Measurements from ENCODE around the gene CLMN.

CLMN gene

DNA sequence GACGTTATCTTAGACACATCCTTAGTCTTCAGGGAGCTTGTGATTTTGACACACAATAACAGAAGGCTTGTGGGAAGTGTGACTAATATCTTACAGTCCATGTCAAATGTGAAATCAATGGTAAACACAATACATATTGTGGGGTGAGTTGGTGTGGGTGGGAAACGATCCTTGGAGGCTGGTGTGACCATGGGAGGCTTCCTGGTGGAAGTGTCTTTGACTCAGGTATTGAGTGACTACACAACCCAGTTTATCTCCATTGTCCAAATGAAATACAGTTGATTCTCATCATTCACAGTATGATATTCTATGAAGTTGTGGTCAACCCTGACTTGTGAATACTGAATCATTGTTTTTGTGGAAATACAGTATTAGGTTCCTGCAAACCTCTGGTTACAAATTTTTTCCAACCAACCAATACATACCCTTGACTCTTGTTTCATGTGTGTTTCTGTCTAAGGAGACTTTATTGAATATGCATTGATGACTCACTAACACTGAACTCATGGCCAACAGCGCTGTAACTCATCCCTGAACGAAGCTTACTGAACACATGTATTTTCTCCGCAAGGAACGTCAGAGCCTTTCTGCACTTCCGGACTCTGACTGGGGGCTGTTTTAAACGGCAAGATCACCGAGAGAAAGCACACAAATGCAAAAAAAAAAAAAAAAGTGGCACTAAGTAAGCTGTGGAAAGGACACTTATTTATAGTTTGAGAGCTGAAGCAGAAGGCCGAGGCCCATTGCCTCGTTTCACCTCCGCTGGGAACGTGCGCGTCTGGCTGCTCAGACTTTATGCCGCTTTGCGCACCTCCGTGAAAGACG, 59.0 kb downstream of the CLMN start:
- DNase-seq (ENCODE audit: low read depth), result no peak

DNA sequence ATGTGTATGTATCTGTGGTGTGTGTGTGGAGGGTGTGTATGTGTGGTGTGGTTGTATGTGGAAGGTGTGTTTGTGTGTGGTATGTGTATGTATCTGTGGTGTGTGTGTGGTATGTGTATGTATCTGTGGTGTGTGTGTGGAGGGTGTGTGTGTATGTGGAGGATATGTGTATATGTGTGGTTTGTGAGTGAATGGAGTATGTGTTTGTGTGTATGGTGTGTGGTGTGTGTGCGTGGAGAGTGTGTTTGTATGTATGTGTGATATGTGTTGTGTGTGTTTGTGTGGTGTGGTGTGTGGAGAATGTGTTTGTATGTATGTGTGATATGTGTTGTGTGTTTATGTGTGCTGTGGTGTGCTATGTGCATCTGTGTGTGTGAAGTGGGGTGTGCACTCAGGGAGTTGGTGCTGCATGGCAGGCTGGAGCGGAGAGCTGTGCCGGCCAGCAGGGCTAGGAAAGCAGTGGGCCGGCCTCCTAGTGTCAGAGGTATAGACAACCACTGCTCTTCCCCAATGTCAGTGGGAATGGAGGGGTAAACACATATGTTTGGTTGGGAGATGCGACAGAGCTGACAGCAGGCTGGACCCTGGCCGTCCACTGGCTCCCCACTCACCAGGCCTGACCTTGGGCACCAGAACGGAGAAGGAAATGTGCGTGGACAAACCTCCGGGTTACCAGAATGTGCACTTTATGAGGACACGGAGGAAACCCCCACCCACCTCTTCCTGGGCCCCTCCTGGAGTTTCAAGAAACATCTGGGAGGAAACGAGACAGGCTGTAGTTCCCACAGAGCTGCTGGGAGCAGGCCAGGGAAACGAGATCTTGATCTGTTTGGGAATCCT, 60.7 kb downstream of the CLMN start:
- DNase-seq (ENCODE audit: low read depth), result no peak

GRCh38 chr14:95258156-95258555, 61.6 kb downstream of the CLMN start:
- DNase-seq (ENCODE audit: low read depth), result no peak

- no peak for DNase-seq (ENCODE audit: low read depth)
Measured at GRCh38 chr14:95257521-95257920, 62.2 kb downstream of the CLMN start.

DNA sequence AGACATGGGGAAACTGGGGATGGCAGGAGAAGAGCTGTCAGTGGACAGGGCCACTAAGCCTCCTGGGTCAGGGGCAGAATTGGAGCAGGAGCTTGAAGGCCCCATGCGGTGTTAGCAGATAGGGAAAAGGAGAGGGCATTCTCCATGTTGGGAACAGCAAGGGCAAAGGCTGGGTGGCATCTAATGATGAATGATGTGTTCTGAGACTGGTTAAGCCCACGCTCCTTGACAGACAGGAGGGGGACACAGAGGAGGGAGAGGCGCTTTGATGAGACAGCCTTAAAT, 63.0 kb downstream of the CLMN start:
- DNase-seq (ENCODE audit: low read depth), result no peak

DNA sequence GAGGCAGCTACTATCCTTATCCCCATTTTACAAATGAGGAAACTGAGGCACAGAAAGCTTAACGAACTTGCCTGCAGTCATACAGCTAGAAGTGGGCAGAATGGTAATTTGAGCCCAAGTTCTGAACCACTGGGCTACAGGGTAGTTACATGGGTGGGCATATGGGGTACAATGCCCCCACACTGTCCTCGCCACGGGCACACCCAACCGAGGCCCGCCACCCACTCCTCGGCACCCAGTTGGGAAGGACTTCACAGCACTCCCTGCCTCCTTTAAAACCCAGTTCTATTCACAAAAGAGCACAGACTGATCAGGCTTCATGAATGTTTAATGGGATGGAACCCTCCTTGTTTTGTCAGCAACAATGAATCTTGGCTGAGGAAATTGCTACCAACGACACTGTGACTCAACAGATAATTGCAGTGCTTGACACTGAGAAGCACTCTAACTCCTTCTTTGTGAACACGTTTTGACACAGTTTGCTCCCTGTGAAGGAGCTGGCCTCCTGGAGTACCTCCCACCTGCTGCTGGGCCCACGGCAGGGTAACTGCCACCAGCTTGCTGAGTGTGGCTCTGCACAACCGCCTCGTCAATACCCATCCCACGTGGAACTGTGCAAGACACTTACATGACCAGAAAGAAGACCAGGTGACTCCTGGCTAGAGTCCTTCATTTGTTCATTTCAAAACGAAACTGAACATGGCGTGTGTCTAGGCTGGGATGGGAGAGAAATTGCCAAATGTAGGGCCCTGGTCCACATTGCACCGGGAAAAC, 63.5 kb downstream of the CLMN start:
- no peak for DNase-seq (ENCODE audit: low read depth)

DNA sequence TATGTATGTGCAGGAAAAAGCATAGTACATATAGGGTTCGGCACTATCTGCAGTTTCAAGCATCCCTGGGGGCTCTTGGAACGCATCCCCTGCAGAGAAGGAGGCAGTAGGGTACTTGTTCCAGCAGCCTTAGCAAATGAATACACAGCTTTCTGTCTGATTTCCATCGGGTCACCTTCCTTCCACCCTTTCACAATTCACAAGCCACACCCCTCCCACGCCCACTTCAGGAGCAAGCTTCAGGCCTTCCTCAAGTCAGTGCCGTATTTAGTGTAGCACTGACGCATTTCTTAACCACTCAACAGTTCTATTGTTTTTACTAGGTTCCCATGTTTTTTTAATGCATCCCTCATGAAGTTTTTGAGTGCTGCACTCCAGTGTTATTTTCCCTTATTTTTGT, 64.2 kb downstream of the CLMN start:
- DNase-seq (ENCODE audit: low read depth), result peak; percentile 9

- DNase-seq (ENCODE audit: low read depth), result no peak
Measured at GRCh38 chr14:95255013-95255412, 64.7 kb downstream of the CLMN start.

DNA sequence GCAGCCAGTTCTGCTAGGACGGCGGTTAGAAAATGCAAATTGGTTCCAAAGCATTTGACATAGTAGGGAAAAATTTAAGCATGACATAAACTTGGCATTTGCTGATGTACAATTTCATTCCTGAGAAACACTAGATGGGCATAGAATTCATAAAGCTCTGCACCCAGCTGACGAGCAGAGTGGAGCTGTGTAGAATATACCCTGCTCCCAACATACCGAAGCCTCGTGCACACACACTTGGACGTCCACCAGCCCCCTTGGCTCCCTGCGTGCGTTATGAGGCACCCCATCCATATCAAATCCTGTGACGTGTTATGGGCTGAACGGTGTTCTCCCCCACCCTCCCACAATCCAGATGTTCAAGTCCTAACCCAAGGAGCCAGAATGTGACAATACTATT, 65.4 kb downstream of the CLMN start:
- DNase-seq (ENCODE audit: low read depth), result no peak

DNA sequence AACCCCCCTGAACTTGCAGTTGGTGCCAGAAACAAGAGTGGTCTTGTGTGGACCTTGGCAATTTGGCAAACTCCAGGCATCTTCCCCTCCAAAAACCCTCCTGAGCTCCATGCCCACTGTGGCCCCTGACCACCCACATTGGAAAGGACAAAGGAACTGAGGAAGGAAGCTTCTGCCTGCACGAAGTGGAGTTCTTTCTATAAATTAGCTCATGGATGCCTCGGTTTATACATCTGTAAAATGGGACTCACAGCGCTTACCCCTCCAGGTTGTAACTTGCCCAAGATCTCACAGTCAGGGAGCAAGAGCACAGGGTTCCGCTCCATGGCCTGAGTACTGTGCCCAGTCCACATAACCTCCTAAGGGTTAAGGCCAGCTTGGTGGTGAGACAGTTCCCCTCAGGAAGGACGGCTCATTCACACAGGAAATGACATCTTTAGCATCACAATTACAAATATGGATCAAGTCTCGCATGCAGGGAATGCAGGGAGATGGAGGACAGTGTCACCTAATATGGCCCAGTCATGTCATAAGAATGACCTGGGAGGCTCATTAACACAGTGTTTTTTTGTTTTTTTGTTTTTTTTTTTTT, 66.6 kb downstream of the CLMN start:
- no peak for DNase-seq (ENCODE audit: low read depth)

- DNase-seq (ENCODE audit: low read depth), result no peak
Measured at GRCh38 chr14:95252219-95252618, 67.5 kb downstream of the CLMN start.

- no peak for DNase-seq (ENCODE audit: low read depth)
Measured at GRCh38 chr14:95250936-95251335, 68.8 kb downstream of the CLMN start.

DNA sequence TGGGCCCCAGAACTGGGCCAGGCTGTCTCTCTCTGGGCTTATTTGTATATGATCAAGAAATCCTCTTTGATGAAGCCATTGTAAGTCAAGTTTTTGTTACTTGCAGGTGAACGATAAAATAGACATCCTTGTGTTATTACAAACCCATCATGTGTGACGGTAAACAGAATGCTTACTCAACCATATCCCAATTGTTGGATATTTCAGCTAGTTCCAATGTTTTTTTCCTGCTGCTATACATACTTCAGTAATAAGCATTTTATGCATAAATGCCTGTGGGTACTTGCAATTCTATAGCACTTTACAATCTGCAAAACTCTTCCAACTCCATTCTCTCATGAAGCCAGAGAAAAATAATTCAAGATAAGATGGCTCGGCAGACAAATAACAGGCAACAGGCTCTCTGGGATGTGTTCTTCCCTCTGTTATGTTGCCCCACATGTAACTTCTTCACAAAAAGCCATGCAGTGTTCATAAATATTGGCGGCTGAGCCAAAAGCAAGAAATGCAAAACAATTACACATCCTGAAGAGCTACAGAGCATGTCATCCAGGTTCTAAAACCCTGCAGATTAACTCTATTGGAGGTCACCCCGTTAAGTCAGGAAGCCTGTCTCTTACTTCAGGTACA, 69.5 kb downstream of the CLMN start:
- no peak for DNase-seq (ENCODE audit: low read depth)

DNA sequence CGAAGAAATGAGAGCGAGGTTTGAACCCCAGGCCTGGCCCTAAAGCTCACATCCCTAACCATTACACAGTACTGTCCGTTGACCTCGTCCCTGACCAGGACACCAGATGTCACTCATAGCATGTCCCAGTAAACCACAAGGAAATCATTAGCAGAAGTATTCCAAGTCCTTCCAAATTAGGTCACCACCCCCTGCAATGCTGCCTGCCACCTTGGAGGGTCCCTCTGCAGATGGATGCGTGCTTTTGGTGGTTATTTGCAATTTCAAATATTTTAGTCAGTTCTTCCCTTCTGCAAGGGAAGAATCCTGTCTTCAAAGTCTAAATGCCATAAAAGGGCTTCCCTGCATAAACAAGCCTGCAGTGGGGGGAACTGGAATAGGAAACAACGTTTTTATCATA, 71.3 kb downstream of the CLMN start:
- DNase-seq (ENCODE audit: low read depth), result no peak

DNA sequence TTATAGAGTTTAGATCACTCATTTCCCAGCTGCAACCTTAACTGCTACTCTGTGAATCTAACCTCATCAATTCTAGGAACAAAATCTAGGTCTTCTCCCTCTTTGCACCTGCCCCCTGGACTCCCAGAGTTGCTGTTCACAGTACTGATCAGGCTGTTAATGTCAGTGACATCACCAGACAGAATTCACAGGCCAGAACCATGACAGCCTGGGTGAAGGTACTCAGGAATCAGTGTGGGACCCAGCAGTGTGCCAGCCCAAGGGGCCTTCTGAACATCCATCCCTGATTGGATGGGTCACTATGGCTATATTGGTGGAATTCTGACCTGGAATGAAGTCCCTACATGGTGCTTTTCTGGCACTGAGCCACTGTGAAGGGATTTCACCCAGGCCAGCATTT, 72.8 kb downstream of the CLMN start:
- DNase-seq (ENCODE audit: low read depth), result no peak

- no peak for DNase-seq (ENCODE audit: low read depth)
Measured at GRCh38 chr14:95245334-95245733, 74.4 kb downstream of the CLMN start.

DNA sequence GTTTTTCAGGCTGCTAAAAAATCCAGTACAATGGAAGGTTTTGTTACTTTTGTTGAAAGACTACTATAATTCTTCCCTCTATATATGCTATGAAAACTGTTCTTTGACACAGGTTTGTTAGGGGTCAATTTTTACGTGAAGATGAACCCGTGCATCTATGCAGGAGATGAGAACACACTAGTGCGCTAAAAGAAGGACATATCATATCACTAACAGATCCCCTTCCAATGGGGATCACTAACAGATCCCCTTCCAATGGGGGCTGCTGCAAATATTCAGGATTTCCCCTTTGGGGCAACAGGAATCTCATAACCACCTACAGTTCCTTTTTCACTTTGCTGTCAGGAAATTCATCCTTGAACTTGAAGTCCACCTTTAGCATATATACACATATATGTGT, 75.1 kb downstream of the CLMN start:
- DNase-seq (ENCODE audit: low read depth), result no peak

- DNase-seq (ENCODE audit: low read depth), result no peak
Measured at GRCh38 chr14:95242870-95243269, 76.8 kb downstream of the CLMN start.

GRCh38 chr14:95240859-95241813, 78.6 kb downstream of the CLMN start:
- DNase-seq (ENCODE audit: low read depth), result no peak

DNA sequence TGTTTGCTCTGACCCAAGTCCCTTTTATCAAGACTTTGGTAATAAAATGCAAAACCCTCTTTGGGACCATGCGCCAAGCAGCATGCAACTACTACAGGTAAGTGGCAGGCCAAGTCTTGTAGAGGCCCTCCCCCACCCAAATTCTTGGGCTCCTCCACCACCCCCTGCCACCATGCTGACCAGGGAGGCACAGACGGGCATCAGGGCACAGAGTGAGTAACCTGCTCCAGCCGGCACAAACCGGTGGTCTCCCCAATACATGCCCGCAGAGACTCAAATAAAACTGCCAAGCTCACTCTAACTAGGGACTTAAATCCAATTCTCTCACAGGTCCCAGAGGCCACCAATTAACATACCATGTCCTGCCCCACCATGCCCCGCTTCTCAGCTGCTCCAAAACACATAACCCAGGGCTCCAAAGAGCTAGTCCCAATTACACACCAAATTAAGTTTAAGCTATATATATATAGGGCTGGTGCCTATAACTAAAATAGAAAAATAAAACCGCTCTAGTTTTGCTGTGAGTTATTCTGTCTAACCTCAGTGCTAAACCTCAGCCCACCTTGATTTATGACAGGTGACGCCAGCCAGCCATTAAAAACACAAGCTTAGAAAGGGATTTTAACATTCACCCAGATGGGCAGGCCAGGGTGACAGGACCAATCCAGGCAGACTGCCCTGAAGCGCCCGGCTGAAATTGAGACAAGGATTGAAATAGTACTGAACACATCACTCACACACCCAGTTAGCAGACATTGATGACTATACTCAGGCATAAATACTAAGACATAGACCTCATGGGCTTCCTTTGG, 81.0 kb downstream of the CLMN start:
- DNase-seq (ENCODE audit: low read depth), result no peak

All from EH (cell line).